ENCODE data around the gene GPR21. TPM values are rescaled to one million over a fixed set of nuclear protein-coding genes. Genes with fewer than 3 reads are reported as not detected.

GPR21 gene
- total RNA-seq, 1 experiment from 2014 or later, result 3.1 TPM

DNA sequence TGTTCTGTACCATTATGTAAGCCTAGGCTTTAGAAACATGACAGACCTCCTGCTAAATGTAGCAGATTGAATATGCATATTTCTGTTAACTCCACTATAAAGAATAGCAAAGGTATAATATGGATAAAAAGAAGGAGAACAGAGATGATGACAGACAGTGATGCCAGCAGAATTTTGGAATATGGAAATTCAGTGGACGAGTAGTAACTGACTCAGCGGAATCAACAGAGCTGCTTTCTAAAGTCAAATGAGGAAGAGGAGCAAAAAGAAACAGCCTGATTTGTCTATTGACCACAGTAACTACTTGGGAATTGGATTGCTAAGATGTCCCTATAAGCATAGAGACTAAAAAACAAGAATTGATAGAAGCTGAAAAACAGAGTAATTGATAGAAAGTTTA is 8.0 kb downstream of the GPR21 start:
- CTCF ChIA-PET, result no interaction called here
- no peak overlapping the region for H3K27ac Mint-ChIP-seq (ENCODE audit: unreplicated experiment)
- H3K9me3 Mint-ChIP-seq (ENCODE audit: low read depth, unreplicated experiment), result no peaks in the 10 kb centered on the region
- DNase-seq, result no peak
- peaks cover 6% of the 10 kb centered on the region for H3K36me3 Mint-ChIP-seq (ENCODE audit: insufficient read depth, unreplicated experiment)
- no peaks in the 10 kb centered on the region for H3K4me1 Mint-ChIP-seq (ENCODE audit: low read depth, unreplicated experiment)
- H3K27me3 Mint-ChIP-seq (ENCODE audit: unreplicated experiment), result no peaks in the 10 kb centered on the region
- no peak overlapping the region for H3K4me3 Mint-ChIP-seq (ENCODE audit: low read depth, unreplicated experiment)
- TF ChIP-seq, protein P1, sequence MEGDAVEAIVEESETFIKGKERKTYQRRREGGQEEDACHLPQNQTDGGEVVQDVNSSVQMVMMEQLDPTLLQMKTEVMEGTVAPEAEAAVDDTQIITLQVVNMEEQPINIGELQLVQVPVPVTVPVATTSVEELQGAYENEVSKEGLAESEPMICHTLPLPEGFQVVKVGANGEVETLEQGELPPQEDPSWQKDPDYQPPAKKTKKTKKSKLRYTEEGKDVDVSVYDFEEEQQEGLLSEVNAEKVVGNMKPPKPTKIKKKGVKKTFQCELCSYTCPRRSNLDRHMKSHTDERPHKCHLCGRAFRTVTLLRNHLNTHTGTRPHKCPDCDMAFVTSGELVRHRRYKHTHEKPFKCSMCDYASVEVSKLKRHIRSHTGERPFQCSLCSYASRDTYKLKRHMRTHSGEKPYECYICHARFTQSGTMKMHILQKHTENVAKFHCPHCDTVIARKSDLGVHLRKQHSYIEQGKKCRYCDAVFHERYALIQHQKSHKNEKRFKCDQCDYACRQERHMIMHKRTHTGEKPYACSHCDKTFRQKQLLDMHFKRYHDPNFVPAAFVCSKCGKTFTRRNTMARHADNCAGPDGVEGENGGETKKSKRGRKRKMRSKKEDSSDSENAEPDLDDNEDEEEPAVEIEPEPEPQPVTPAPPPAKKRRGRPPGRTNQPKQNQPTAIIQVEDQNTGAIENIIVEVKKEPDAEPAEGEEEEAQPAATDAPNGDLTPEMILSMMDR (IDR thresholded peaks at IDR 0.05; ENCODE audit: unreplicated experiment), result no peak
- no TSS peak for BruUV-seq (replicated peaks)
- intact Hi-C loops (cut with micrococcal nuclease; ENCODE audit: unreplicated experiment), result no loop called here

DNA sequence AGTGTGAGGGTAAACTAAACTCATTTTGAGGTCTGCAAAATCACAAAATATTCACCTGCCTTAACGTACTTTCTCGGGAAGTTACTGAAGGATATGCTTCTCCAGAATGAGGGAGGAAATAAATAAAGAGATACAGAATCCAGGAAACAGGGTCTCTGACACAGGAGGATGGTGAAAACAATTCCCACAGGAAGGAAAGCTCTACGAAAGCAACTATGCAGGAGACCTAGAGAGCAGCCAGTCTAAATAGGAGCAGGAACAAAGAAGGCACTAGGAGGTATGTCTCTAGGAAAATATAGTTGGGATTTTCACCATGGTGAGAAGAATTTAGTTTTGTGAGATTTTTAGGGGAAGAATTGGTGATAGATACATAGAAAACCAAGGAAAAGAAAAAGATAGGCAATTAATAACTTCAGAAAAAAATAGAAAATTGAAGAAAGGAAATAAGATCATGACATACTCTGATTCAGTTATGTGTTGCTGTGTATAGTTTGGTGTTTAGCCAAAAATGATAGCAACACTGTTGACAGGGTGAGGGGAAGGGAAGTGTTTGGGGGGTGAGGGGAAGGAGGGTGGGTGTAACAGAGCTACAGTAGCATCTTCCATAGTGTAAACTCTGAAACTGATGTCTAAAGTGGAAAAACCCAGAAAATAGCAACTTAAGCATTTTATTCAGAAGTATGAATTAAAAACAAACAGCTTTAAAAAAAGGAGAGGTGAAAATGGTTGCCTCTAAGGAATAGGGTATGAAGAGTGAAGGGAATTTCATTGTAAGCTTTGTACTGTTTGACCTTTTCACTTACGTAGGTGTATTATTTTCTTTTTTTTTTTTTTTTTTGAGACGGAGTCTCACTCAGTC is 9.8 kb downstream of the GPR21 start:
- TF ChIP-seq, protein P1 (IDR thresholded peaks at IDR 0.05; ENCODE audit: unreplicated experiment), result no peak
- Mint-ChIP-seq H3K27ac (ENCODE audit: unreplicated experiment) (no peak overlapping the region), H3K27me3 (ENCODE audit: unreplicated experiment) (no peaks in the 10 kb centered on the region), H3K4me3 (ENCODE audit: low read depth, unreplicated experiment) (no peak overlapping the region), H3K4me1 (ENCODE audit: low read depth, unreplicated experiment) (no peaks in the 10 kb centered on the region), H3K36me3 (ENCODE audit: insufficient read depth, unreplicated experiment) (peaks cover 6% of the 10 kb centered on the region), H3K9me3 (ENCODE audit: low read depth, unreplicated experiment) (no peaks in the 10 kb centered on the region)
- intact Hi-C loops (cut with micrococcal nuclease; ENCODE audit: unreplicated experiment), result no loop called here
- no TSS peak for BruUV-seq (replicated peaks)
- CTCF ChIA-PET, result interaction anchor here (0.6 kb wide), 1 partner anchor 564 kb away, joined by 8 read pairs; no protein-coding TSS in a partner anchor
- DNase-seq, result no peak

DNA sequence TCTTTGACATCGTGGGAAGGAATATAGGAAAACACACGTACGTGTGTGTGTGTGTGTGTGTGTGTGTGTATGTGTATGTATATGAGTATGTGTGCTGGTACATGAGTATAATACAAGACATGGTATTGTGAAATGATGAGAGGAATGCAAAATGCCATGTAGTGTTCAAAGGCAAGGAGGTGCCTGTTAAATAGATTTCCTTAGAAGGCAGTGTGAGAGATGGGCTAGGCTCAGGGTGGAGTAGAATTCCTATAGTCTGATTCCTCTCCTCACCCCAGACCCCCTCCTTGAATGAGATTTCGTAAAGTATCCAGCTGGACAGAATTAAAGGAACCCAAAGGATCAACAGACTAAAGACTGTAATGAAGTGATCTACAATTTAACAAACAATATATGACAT is 11.1 kb downstream of the GPR21 start:
- no peaks in the 10 kb centered on the region for H3K27me3 Mint-ChIP-seq (ENCODE audit: unreplicated experiment)
- no TSS peak for BruUV-seq (replicated peaks)
- peaks cover 6% of the 10 kb centered on the region for H3K36me3 Mint-ChIP-seq (ENCODE audit: insufficient read depth, unreplicated experiment)
- TF ChIP-seq, protein P1 (IDR thresholded peaks at IDR 0.05; ENCODE audit: unreplicated experiment), result no peak
- DNase-seq, result no peak
- intact Hi-C loops (cut with micrococcal nuclease; ENCODE audit: unreplicated experiment), result no loop called here
- H3K4me1 Mint-ChIP-seq (ENCODE audit: low read depth, unreplicated experiment), result no peaks in the 10 kb centered on the region
- H3K27ac Mint-ChIP-seq (ENCODE audit: unreplicated experiment), result no peak overlapping the region
- CTCF ChIA-PET, result no interaction called here
- no peaks in the 10 kb centered on the region for H3K9me3 Mint-ChIP-seq (ENCODE audit: low read depth, unreplicated experiment)
- H3K4me3 Mint-ChIP-seq (ENCODE audit: low read depth, unreplicated experiment), result no peak overlapping the region

DNA sequence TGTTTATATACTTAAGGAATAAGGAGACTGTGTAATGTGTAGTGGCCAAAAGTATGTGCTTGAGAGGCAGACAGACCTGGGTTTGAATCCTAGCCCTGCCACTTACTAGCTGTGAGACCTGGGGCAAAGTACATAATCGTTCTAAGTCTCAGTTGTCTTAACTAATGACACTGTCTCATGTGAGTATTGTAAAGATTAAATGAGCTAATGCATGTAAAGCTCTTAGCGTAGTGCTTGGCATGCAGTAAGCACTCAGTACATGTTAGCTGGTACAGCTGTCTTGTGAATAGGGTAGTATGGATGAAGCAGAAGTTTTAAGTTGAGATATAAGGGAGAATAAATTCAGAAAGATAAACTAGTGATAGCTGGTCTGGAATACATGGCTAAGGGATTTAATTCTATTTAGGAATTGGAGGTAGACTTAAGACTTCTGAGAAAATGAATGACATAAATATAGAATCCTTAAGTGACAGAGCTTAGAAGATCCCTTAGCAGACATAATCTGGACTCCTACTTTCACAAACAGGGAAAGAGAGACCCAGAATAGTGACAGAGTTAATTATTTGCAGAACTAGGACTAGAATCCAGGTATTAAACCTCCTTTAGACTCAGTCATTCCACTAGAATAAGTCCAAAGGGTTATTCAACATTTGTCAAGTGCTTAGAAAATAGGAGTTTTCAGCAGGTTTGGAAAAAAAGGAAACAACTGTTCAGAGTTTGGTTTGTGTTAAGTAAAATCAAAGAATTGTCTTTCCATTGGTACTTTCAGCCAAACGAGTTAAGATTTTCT is 13.1 kb downstream of the GPR21 start:
- Mint-ChIP-seq H3K4me3 (ENCODE audit: low read depth, unreplicated experiment) (no peak overlapping the region), H3K36me3 (ENCODE audit: insufficient read depth, unreplicated experiment) (peaks cover 6% of the 10 kb centered on the region), H3K4me1 (ENCODE audit: low read depth, unreplicated experiment) (no peaks in the 10 kb centered on the region), H3K27me3 (ENCODE audit: unreplicated experiment) (no peaks in the 10 kb centered on the region), H3K9me3 (ENCODE audit: low read depth, unreplicated experiment) (no peaks in the 10 kb centered on the region), H3K27ac (ENCODE audit: unreplicated experiment) (no peak overlapping the region)
- CTCF ChIA-PET, result interaction anchor here (0.6 kb wide), 1 partner anchor 17 kb away, joined by 3 read pairs; no protein-coding TSS in a partner anchor
- TF ChIP-seq, protein P1 (IDR thresholded peaks at IDR 0.05; ENCODE audit: unreplicated experiment), result no peak
- DNase-seq, result no peak
- intact Hi-C loops (cut with micrococcal nuclease; ENCODE audit: unreplicated experiment), result no loop called here
- BruUV-seq (replicated peaks), result no TSS peak

All from Calu3 (cell line).